ENCODE data around the gene TLE2. TPM values are rescaled to one million over a fixed set of nuclear protein-coding genes. Genes with fewer than 3 reads are reported as not detected.
"Not testable (repeated sequence)": the region's sequence is repeated elsewhere in the genome, so short reads cannot be mapped to it uniquely, and the experiment has no call there.

TLE2 gene
- polyA plus RNA-seq, 3 donors, result not detected

DNA sequence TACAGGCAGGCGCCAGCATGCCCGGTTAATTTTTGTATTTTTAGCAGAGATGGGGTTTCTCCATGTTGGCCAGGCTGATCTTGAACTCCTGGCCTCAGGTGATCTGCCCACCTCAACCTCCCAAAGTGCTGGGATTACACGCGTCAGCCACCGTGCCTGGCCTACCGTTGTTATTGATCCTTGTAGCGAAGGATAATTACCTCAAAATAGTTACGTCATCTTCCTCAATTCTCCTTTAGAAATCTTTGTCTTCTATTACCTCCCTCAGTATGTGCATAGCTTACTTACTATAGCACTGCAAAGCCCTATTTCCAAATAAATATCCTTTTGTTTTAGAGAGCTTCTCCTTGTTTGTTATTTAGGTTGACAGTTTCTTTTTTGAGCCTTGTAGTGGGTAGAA, 61.1 kb downstream of the TLE2 start:
- peaks cover 0 to 11% (median 7%) of the 10 kb centered on the region in 7 donors for H3K9me3 Mint-ChIP-seq
- no peak overlapping the region for H3K4me2 ChIP-seq (replicated peaks; ENCODE audit: extremely low read depth, low read length, poor library complexity, severe bottlenecking)
- whole genome bisulfite sequencing (ENCODE audit: insufficient coverage), result 80% methylated on average over 5 of the region's 8 CpGs
- H3K4me1 Mint-ChIP-seq, result peaks cover 10% of the 10 kb centered on the region
- peaks cover 0 to 2% of the 10 kb centered on the region in 2 donors for H3K27me3 ChIP-seq (ENCODE audit: control insufficient read depth in 2 of 2, insufficient read depth in 2 of 2, low read length in 2 of 2)
- H4K20me1 ChIP-seq (ENCODE audit: insufficient read depth, low read length), result no peaks in the 10 kb centered on the region
- H3K4me1 ChIP-seq (ENCODE audit: control insufficient read depth in 1 of 2, insufficient read depth in 2 of 2, low read length in 2 of 2), result peaks cover 9 to 14% of the 10 kb centered on the region in 2 donors
- H3K27me3 Mint-ChIP-seq (ENCODE audit: low read depth in 3 of 3), result peaks cover 7 to 15% (median 13%) of the 10 kb centered on the region in 3 donors
- no peak for DNase-seq
- no peak overlapping the region for H2AFZ ChIP-seq (ENCODE audit: insufficient read depth, low read depth, low read length, poor library complexity, severe bottlenecking)
- no peak overlapping the region for H3K4me3 Mint-ChIP-seq
- intact Hi-C loops (cut with micrococcal nuclease), result loop anchor here in 1 of 2 donors (5.0 kb wide), 1 partner anchor 244 kb away; no protein-coding TSS in a partner anchor
- no peak overlapping the region for H3K9ac ChIP-seq (ENCODE audit: insufficient read depth, low read length, poor library complexity, severe bottlenecking)
- no peak overlapping the region for H3K4me3 ChIP-seq (replicated peaks in 1 of 3; ENCODE audit: low read depth in 2 of 3, low read length in 3 of 3)
- no peaks in the 10 kb centered on the region for H3K36me3 Mint-ChIP-seq
- H3K27ac Mint-ChIP-seq, result no peak overlapping the region
- no peak overlapping the region for H3K27ac ChIP-seq (ENCODE audit: low read depth in 1 of 2, low read length in 2 of 2)
- H3K79me2 ChIP-seq (ENCODE audit: insufficient read depth, low read length), result no peaks in the 10 kb centered on the region
- TF ChIP-seq, protein P1, sequence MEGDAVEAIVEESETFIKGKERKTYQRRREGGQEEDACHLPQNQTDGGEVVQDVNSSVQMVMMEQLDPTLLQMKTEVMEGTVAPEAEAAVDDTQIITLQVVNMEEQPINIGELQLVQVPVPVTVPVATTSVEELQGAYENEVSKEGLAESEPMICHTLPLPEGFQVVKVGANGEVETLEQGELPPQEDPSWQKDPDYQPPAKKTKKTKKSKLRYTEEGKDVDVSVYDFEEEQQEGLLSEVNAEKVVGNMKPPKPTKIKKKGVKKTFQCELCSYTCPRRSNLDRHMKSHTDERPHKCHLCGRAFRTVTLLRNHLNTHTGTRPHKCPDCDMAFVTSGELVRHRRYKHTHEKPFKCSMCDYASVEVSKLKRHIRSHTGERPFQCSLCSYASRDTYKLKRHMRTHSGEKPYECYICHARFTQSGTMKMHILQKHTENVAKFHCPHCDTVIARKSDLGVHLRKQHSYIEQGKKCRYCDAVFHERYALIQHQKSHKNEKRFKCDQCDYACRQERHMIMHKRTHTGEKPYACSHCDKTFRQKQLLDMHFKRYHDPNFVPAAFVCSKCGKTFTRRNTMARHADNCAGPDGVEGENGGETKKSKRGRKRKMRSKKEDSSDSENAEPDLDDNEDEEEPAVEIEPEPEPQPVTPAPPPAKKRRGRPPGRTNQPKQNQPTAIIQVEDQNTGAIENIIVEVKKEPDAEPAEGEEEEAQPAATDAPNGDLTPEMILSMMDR (IDR thresholded peaks at IDR 0.05), result no peak
- no peaks in the 10 kb centered on the region for H3K36me3 ChIP-seq (replicated peaks in 1 of 2; ENCODE audit: control insufficient read depth in 1 of 2, insufficient read depth in 2 of 2, low read length in 2 of 2)
- peaks cover 0 to 3% of the 10 kb centered on the region in 2 donors for H3K9me3 ChIP-seq (replicated peaks in 1 of 2; ENCODE audit: control insufficient read depth in 1 of 2, insufficient read depth in 1 of 2, low read length in 2 of 2)

DNA sequence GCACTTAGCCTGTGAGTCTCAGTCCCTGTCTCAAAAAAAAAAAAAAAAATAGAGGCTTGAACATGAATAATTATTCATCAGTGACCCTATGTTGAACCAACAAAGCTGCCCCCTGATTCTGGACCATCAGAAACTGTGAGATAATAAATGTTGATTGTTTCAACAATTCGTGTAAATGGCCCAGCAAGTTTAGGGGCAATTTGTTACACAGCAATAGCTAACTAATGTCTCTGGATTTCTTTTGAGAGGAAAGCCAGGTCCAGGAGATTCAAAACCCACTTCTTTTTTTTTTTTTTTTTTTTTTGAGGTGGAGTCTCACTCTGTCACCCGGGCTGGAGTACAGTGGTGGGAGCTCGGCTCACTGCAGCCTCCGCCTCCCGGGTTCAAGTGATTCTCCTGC, 64.2 kb downstream of the TLE2 start:
- Histone ChIP-seq H3K9ac (ENCODE audit: insufficient read depth, low read length, poor library complexity, severe bottlenecking) (no peak overlapping the region), H3K4me2 (replicated peaks; ENCODE audit: extremely low read depth, low read length, poor library complexity, severe bottlenecking) (no peak overlapping the region), H3K4me3 (replicated peaks in 1 of 3; ENCODE audit: low read depth in 2 of 3, low read length in 3 of 3) (no peak overlapping the region), H3K27me3 (ENCODE audit: control insufficient read depth in 2 of 2, insufficient read depth in 2 of 2, low read length in 2 of 2) (no peaks in the 10 kb centered on the region), H4K20me1 (ENCODE audit: insufficient read depth, low read length) (no peaks in the 10 kb centered on the region), H3K9me3 (replicated peaks in 1 of 2; ENCODE audit: control insufficient read depth in 1 of 2, insufficient read depth in 1 of 2, low read length in 2 of 2) (peaks cover 0 to 3% of the 10 kb centered on the region in 2 donors), H3K79me2 (ENCODE audit: insufficient read depth, low read length) (no peaks in the 10 kb centered on the region), H3K27ac (ENCODE audit: low read depth in 1 of 2, low read length in 2 of 2) (no peak overlapping the region), H3K4me1 (ENCODE audit: control insufficient read depth in 1 of 2, insufficient read depth in 2 of 2, low read length in 2 of 2) (peaks cover 5 to 6% of the 10 kb centered on the region in 2 donors), H3K36me3 (replicated peaks in 1 of 2; ENCODE audit: control insufficient read depth in 1 of 2, insufficient read depth in 2 of 2, low read length in 2 of 2) (no peaks in the 10 kb centered on the region), H2AFZ (ENCODE audit: insufficient read depth, low read depth, low read length, poor library complexity, severe bottlenecking) (no peak overlapping the region)
- Mint-ChIP-seq H3K27me3 (ENCODE audit: low read depth in 3 of 3) (peaks cover 3 to 6% (median 5%) of the 10 kb centered on the region in 3 donors), H3K4me3 (no peak overlapping the region), H3K9me3 (peaks cover 0 to 11% (median 8%) of the 10 kb centered on the region in 7 donors), H3K36me3 (no peaks in the 10 kb centered on the region), H3K27ac (no peak overlapping the region), H3K4me1 (peaks cover 4% of the 10 kb centered on the region)
- intact Hi-C loops (cut with micrococcal nuclease), result loop anchor here in 1 of 2 donors (5.0 kb wide), 2 partner anchors 137 to 247 kb away; no protein-coding TSS in a partner anchor
- TF ChIP-seq, protein P1 (IDR thresholded peaks at IDR 0.05), result no peak
- DNase-seq, result no peak
- 100% methylated on average over 3 of the region's 5 CpGs for WGBS (ENCODE audit: insufficient coverage)

DNA sequence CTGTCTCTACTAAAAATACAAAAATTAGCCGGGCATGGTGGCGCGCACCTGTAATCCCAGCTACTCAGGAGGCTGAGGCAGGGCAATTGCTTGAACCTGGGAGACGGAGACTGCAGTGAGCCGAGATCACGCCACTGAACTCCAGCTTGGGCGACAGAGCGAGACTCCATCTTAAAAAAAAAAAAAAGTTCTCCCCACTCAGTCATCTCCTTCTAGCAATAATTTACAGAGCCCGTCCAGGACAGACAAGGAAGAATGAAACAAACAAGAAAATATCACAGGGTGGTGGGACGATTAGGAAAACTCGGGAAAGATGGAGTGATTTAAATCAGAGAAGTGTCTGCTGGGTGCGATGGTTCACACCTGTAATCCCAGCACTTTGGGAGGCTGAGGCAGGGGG, 65.4 kb downstream of the TLE2 start:
- H3K27me3 Mint-ChIP-seq (ENCODE audit: low read depth in 3 of 3); H3K36me3 Mint-ChIP-seq; H4K20me1 ChIP-seq (ENCODE audit: insufficient read depth, low read length); H3K4me3 ChIP-seq (replicated peaks in 1 of 3; ENCODE audit: low read depth in 2 of 3, low read length in 3 of 3); H3K9me3 ChIP-seq (replicated peaks in 1 of 2; ENCODE audit: control insufficient read depth in 1 of 2, insufficient read depth in 1 of 2, low read length in 2 of 2); H3K9ac ChIP-seq (ENCODE audit: insufficient read depth, low read length, poor library complexity, severe bottlenecking); H3K36me3 ChIP-seq (replicated peaks in 1 of 2; ENCODE audit: control insufficient read depth in 1 of 2, insufficient read depth in 2 of 2, low read length in 2 of 2); H3K4me1 ChIP-seq (ENCODE audit: control insufficient read depth in 1 of 2, insufficient read depth in 2 of 2, low read length in 2 of 2); H2AFZ ChIP-seq (ENCODE audit: insufficient read depth, low read depth, low read length, poor library complexity, severe bottlenecking); H3K27ac Mint-ChIP-seq; H3K4me3 Mint-ChIP-seq; H3K79me2 ChIP-seq (ENCODE audit: insufficient read depth, low read length); DNase-seq; H3K27ac ChIP-seq (ENCODE audit: low read depth in 1 of 2, low read length in 2 of 2); H3K4me1 Mint-ChIP-seq; H3K4me2 ChIP-seq (replicated peaks; ENCODE audit: extremely low read depth, low read length, poor library complexity, severe bottlenecking); H3K27me3 ChIP-seq (ENCODE audit: control insufficient read depth in 2 of 2, insufficient read depth in 2 of 2, low read length in 2 of 2): not testable (repeated sequence)
- intact Hi-C loops (cut with micrococcal nuclease), result loop anchor here in 1 of 2 donors (5.0 kb wide), 1 partner anchor 139 kb away; no protein-coding TSS in a partner anchor
- 97% methylated on average over 7 of the region's 12 CpGs for WGBS (ENCODE audit: insufficient coverage)
- peaks cover 0 to 11% (median 8%) of the 10 kb centered on the region in 7 donors for H3K9me3 Mint-ChIP-seq

All from CD14-positive monocyte (primary cell).